Sigmoid colon (tissue), 7 donors: Measurements from ENCODE around the gene NRG3. TPM values are rescaled to one million over a fixed set of nuclear protein-coding genes. Genes with fewer than 3 reads are reported as not detected.

Experiments
- DNase-seq: peaks from one replicate; pipeline ENCODE4 v3.0.0-alpha.2; 2019
- H3K27ac ChIP-seq, 4 donors: fragments of 200-600 bp; sonication (generic); one replicate each; pipeline ENCODE4 v1.5.1; 2016 to 2019; ENCODE audit warnings: mild to moderate bottlenecking in 1 of 4
- H3K27me3 ChIP-seq, 3 donors: fragments of 200-600 bp; sonication (generic); one replicate each; pipeline ENCODE4 v1.5.1; 2019; ENCODE audit warnings: mild to moderate bottlenecking in 1 of 3
- H3K36me3 ChIP-seq, 4 donors: fragments of 200-600 bp; sonication (generic); one replicate each; pipeline ENCODE4 v1.5.1; 2016 to 2019
- H3K4me1 ChIP-seq, 4 donors: fragments of 200-600 bp; sonication (generic); one replicate each; pipeline ENCODE4 v1.5.1; 2017 to 2019
- H3K4me3 ChIP-seq, 4 donors: fragments of 200-600 bp; sonication (generic); one replicate each; pipeline ENCODE4 v1.5.1; 2017 to 2019; ENCODE audit warnings: mild to moderate bottlenecking in 2 of 4, moderate library complexity in 1 of 4
- H3K9me3 ChIP-seq, 4 donors: fragments of 200-600 bp in 3 of 4; sonication (generic) in 3 of 4; one replicate each; pipeline versions ENCODE4 v1.5.1 to v1.6.1; 2013 to 2019
- EP300 ChIP-seq, 4 donors: sonication (generic); formaldehyde crosslinking; IDR thresholded peaks; one replicate each; pipeline ENCODE4 v1.6.1; 2017; ENCODE audit warnings: antibody characterized with exemption in 4 of 4
- POLR2A ChIP-seq, 2 donors: fragments of 450-650 bp; IDR thresholded peaks; one replicate each; pipeline ENCODE4 v1.6.1; 2016; ENCODE audit warnings: antibody characterized with exemption in 2 of 2, mild to moderate bottlenecking in 2 of 2, moderate library complexity in 2 of 2
- POLR2AphosphoS5 ChIP-seq, 4 donors: sonication (generic); formaldehyde crosslinking; IDR thresholded peaks; one replicate each; pipeline ENCODE4 v1.6.1; 2017; ENCODE audit warnings: antibody characterized with exemption in 4 of 4
- WGBS, 2 donors: extraction: QIAGEN DNeasy Blood & Tissue Kit; methylation state at CpG; one replicate each; pipeline ENCODE4 v1.1.7; 2013; 5-methylcytosine and 5-hydroxymethylcytosine counted together
- intact Hi-C: fragments of 100-400 bp; cut with DNase I; formaldehyde crosslinking; loops from one replicate; pipeline ENCODE4 v1.15.1; 2023
- polyA plus RNA-seq, 3 donors: library from polyadenylated mRNA; stranded (reverse); fragments of 200-250 nt; gene quantifications; one replicate each; pipeline ENCODE4 v1.2.3, GENCODE V29; 2013
- total RNA-seq, 4 donors: library from RNA; depleted of rRNA; stranded (reverse); fragments of >200 nt; gene quantifications; one replicate each; pipeline ENCODE4 v1.1.0, GENCODE V29; 2016
- TF ChIP-seq, protein P1 (sequence below), 4 experiments: fragments of 450-650 bp in 3 of 4; fragments of 200-600 bp in 1 of 4; IDR thresholded peaks; one replicate each; pipeline ENCODE4 v1.5.1; 2016 to 2019; ENCODE audit warnings: antibody characterized with exemption in 4 of 4, mild to moderate bottlenecking in 3 of 4, moderate library complexity in 2 of 4
- donor health status: healthy with polysubstance abuse.
- donor health status: Bipolar disorder and iron deficiency.
- donor health status: healthy.

The NRG3 gene
- total and polyA plus RNA-seq, 7 donors: 0.17 to 2.2 (median 0.82) TPM; not detected in 2

DNA sequence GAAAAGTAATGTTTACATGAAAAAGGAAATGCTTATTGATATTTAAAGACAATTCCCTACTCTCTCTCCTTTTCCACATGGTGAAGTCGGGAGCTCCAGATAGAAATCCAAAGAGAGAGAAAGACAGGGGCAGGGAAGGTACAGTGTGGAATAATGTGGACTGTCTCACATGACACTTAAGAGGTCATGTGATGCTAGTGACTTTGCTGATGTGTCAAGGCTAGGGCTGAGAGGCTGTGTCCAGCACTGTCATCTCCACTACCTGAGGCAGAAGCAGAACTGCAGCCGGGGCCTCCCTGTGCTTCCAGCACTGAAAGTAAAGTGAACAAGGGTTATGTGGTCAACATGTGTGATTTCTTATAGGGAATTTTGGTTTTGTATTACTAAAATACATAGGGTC lies 26.0 kb downstream of the NRG3 start:
- no peaks in the 10 kb centered on the region for H3K9me3 ChIP-seq
- intact Hi-C loops: no loop called here
- H3K27me3 ChIP-seq: no peaks in the 10 kb centered on the region
- no peak for DNase-seq
- H3K36me3 ChIP-seq: no peaks in the 10 kb centered on the region
- H3K4me3 ChIP-seq: no peak overlapping the region
- TF ChIP-seq EP300 (IDR thresholded peaks at IDR 0.05) (no peak), POLR2A (IDR thresholded peaks at IDR 0.05) (no peak), POLR2AphosphoS5 (IDR thresholded peaks at IDR 0.05) (no peak)
- TF ChIP-seq, protein P1, sequence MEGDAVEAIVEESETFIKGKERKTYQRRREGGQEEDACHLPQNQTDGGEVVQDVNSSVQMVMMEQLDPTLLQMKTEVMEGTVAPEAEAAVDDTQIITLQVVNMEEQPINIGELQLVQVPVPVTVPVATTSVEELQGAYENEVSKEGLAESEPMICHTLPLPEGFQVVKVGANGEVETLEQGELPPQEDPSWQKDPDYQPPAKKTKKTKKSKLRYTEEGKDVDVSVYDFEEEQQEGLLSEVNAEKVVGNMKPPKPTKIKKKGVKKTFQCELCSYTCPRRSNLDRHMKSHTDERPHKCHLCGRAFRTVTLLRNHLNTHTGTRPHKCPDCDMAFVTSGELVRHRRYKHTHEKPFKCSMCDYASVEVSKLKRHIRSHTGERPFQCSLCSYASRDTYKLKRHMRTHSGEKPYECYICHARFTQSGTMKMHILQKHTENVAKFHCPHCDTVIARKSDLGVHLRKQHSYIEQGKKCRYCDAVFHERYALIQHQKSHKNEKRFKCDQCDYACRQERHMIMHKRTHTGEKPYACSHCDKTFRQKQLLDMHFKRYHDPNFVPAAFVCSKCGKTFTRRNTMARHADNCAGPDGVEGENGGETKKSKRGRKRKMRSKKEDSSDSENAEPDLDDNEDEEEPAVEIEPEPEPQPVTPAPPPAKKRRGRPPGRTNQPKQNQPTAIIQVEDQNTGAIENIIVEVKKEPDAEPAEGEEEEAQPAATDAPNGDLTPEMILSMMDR (IDR thresholded peaks at IDR 0.05): no peak
- no peaks in the 10 kb centered on the region for H3K4me1 ChIP-seq
- no peak overlapping the region for H3K27ac ChIP-seq
- WGBS, 2 donors: 83 to 93% methylated on average over 2 of the region's 2 CpGs

DNA sequence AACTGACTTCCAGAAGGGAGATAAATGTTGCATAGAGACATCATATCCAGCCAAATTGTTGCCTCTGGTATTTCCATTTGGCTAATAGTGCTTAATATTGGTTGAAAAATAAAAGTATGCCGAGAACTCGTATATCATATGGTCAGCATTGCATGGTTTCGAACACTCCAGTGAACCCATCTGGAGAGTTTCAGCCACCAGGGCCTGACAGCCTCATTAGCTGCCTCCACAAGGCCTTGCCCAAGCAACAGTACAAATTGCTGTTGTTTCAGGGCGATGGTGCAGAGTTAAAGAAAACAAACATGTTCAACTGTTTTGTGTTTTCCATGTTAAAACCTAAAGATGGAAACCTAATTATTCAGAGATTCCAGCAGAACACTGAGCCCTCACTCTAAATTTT lies 28.5 kb downstream of the NRG3 start:
- Histone ChIP-seq H3K27ac (no peak overlapping the region), H3K4me3 (no peak overlapping the region), H3K27me3 (no peaks in the 10 kb centered on the region), H3K9me3 (peaks cover 0 to 2% (median 0%) of the 10 kb centered on the region in 4 donors), H3K4me1 (no peaks in the 10 kb centered on the region), H3K36me3 (no peaks in the 10 kb centered on the region)
- WGBS, 2 donors: 86 to 90% methylated on average over 4 of the region's 4 CpGs
- TF ChIP-seq EP300 (IDR thresholded peaks at IDR 0.05): no peak
- TF ChIP-seq, protein P1 (IDR thresholded peaks at IDR 0.05): no peak
- no peak for TF ChIP-seq POLR2A (IDR thresholded peaks at IDR 0.05)
- no peak for TF ChIP-seq POLR2AphosphoS5 (IDR thresholded peaks at IDR 0.05)
- intact Hi-C loops: no loop called here
- no peak for DNase-seq

- no peak for DNase-seq
- 74 to 89% methylated on average over 4 of the region's 4 CpGs for WGBS, 2 donors
- Histone ChIP-seq H3K9me3 (peaks cover 0 to 3% (median 0%) of the 10 kb centered on the region in 4 donors), H3K4me1 (no peaks in the 10 kb centered on the region), H3K27me3 (no peaks in the 10 kb centered on the region), H3K27ac (no peak overlapping the region), H3K4me3 (no peak overlapping the region), H3K36me3 (no peaks in the 10 kb centered on the region)
- no peak for TF ChIP-seq EP300 (IDR thresholded peaks at IDR 0.05)
- no peak for TF ChIP-seq POLR2AphosphoS5 (IDR thresholded peaks at IDR 0.05)
- no peak for TF ChIP-seq POLR2A (IDR thresholded peaks at IDR 0.05)
- TF ChIP-seq, protein P1 (IDR thresholded peaks at IDR 0.05): no peak
- intact Hi-C loops: no loop called here
These were observed 30.2 kb downstream of the NRG3 start for GRCh38 chr10:81905161-81905560.

- Histone ChIP-seq H3K27ac (no peak overlapping the region), H3K36me3 (no peaks in the 10 kb centered on the region), H3K4me1 (no peaks in the 10 kb centered on the region), H3K9me3 (peaks cover 0 to 3% (median 0%) of the 10 kb centered on the region in 4 donors), H3K27me3 (no peaks in the 10 kb centered on the region), H3K4me3 (no peak overlapping the region)
- TF ChIP-seq POLR2A (IDR thresholded peaks at IDR 0.05) (no peak), POLR2AphosphoS5 (IDR thresholded peaks at IDR 0.05) (no peak), EP300 (IDR thresholded peaks at IDR 0.05) (no peak)
- TF ChIP-seq, protein P1 (IDR thresholded peaks at IDR 0.05): no peak
- 88 to 89% methylated on average over 2 of the region's 2 CpGs for WGBS, 2 donors
- DNase-seq: no peak
- intact Hi-C loops: no loop called here
These were observed 34.5 kb downstream of the NRG3 start for GRCh38 chr10:81909453-81909852.

GRCh38 chr10:81911328-81911727 lies 36.3 kb downstream of the NRG3 start:
- intact Hi-C loops: no loop called here
- peaks cover 0 to 3% (median 0%) of the 10 kb centered on the region in 4 donors for H3K9me3 ChIP-seq
- WGBS, 2 donors: 82 to 88% methylated on average over 3 of the region's 3 CpGs
- no peak overlapping the region for H3K4me3 ChIP-seq
- H3K4me1 ChIP-seq: no peaks in the 10 kb centered on the region
- no peaks in the 10 kb centered on the region for H3K36me3 ChIP-seq
- TF ChIP-seq, protein P1 (IDR thresholded peaks at IDR 0.05): no peak
- TF ChIP-seq EP300 (IDR thresholded peaks at IDR 0.05) (no peak), POLR2AphosphoS5 (IDR thresholded peaks at IDR 0.05) (no peak), POLR2A (IDR thresholded peaks at IDR 0.05) (no peak)
- H3K27me3 ChIP-seq: no peaks in the 10 kb centered on the region
- DNase-seq: no peak
- no peak overlapping the region for H3K27ac ChIP-seq
